ENCODE measurements around the gene IRF2BPL. TPM values are rescaled to one million over a fixed set of nuclear protein-coding genes. Genes with fewer than 3 reads are reported as not detected.
A peak's percentile ranks its signal among the peaks of the same experiment; 100 is the strongest.

Gene IRF2BPL
- total RNA-seq, 1 experiment from 2014 or later, result 24.7 TPM

DNA sequence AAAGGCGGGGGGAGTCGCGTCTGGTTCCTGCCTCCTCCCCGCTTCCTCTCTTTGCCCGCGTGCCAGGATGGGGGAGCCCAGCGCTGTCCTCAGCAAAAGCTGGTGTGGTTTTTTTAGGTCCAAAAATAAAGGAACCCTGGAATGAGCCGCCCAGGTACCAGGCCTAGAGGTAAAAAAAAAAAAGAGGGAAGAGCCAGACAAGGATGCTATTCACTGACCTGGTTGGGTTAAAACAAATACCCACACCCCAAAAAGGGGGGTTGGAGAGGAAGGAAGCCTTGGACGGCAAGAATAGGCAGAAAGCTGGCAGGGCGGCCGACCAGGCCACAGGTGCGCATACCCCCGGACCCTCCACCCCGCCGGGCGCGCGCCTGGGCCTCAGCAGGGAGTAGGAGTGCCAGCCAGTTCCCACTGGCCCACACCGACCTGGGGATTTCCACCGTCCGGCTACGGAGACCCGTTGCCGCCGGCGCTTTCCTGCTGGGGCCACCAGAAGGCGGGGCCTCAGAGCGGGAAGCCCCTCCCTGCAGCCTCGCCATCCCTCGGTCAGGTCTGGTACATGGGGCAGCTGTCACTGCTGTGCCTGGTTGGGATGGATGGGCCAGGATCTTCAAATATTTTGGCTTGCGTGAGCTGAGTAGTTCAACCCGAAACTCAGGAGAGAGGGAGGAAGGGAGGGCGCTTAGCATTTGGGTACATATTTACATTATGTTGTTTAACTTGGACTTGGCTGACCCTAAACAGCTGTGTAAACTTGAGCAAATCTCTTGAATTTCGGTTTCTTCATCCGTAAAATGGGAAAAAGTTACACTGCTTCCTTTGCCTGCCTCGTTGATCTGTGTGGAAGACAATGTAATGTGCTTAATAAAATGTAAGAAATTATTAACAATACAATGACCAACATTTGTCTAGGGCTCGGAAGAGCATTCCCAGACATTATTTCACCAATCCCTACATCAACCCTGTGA, 5.4 kb upstream of the IRF2BPL start:
- H3K4me1 ChIP-seq, result peaks cover 32% of the 10 kb centered on the region
- ChIA-PET POLR2A (interaction anchor here (1.0 kb wide), 2 partner anchors 10 to 11 kb away, joined by 3 to 6 read pairs; no protein-coding TSS in a partner anchor), CTCF (interaction anchor here (0.7 to 1.8 kb wide), 2 partner anchors 35 to 37 kb away, joined by 5 to 6 read pairs; no protein-coding TSS in a partner anchor)
- peaks cover 42% of the 10 kb centered on the region for H3K4me1 Mint-ChIP-seq (ENCODE audit: low read depth, unreplicated experiment)
- TSS peak; percentile 78 for BruUV-seq (replicated peaks)
- peaks cover 9% of the 10 kb centered on the region for H3K36me3 Mint-ChIP-seq (ENCODE audit: insufficient read depth, unreplicated experiment)
- DNase-seq, result peak; percentile 88 to 90
- no peaks in the 10 kb centered on the region for H3K27me3 Mint-ChIP-seq (ENCODE audit: insufficient read depth, unreplicated experiment)
- no peaks in the 10 kb centered on the region for H3K9me3 ChIP-seq
- H3K27me3 ChIP-seq (replicated peaks; ENCODE audit: control insufficient read depth, insufficient read depth, low read length), result no peaks in the 10 kb centered on the region
- intact Hi-C loops (cut with micrococcal nuclease; ENCODE audit: unreplicated experiment), result loop anchor here (1.0 kb wide), 1 partner anchor 10 kb away; no protein-coding TSS in a partner anchor
- peak overlapping the region; percentile 93 for H3K27ac Mint-ChIP-seq (ENCODE audit: unreplicated experiment)
- H3K36me3 ChIP-seq (ENCODE audit: control insufficient read depth, insufficient read depth, low read length), result no peaks in the 10 kb centered on the region
- no peaks in the 10 kb centered on the region for H3K9me3 Mint-ChIP-seq (ENCODE audit: unreplicated experiment)
- H3K4me3 Mint-ChIP-seq (ENCODE audit: unreplicated experiment), result peak overlapping the region; percentile 79
- H3K4me3 ChIP-seq (ENCODE audit: low read depth, low read length), result peak overlapping the region; percentile 61
- TF ChIP-seq, protein P1, sequence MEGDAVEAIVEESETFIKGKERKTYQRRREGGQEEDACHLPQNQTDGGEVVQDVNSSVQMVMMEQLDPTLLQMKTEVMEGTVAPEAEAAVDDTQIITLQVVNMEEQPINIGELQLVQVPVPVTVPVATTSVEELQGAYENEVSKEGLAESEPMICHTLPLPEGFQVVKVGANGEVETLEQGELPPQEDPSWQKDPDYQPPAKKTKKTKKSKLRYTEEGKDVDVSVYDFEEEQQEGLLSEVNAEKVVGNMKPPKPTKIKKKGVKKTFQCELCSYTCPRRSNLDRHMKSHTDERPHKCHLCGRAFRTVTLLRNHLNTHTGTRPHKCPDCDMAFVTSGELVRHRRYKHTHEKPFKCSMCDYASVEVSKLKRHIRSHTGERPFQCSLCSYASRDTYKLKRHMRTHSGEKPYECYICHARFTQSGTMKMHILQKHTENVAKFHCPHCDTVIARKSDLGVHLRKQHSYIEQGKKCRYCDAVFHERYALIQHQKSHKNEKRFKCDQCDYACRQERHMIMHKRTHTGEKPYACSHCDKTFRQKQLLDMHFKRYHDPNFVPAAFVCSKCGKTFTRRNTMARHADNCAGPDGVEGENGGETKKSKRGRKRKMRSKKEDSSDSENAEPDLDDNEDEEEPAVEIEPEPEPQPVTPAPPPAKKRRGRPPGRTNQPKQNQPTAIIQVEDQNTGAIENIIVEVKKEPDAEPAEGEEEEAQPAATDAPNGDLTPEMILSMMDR (IDR thresholded peaks at IDR 0.05; ENCODE audit: insufficient read depth in 1 of 2, low read depth in 1 of 2, low read length in 1 of 2, severe bottlenecking in 1 of 2, unreplicated experiment in 1 of 2), result no peak

DNA sequence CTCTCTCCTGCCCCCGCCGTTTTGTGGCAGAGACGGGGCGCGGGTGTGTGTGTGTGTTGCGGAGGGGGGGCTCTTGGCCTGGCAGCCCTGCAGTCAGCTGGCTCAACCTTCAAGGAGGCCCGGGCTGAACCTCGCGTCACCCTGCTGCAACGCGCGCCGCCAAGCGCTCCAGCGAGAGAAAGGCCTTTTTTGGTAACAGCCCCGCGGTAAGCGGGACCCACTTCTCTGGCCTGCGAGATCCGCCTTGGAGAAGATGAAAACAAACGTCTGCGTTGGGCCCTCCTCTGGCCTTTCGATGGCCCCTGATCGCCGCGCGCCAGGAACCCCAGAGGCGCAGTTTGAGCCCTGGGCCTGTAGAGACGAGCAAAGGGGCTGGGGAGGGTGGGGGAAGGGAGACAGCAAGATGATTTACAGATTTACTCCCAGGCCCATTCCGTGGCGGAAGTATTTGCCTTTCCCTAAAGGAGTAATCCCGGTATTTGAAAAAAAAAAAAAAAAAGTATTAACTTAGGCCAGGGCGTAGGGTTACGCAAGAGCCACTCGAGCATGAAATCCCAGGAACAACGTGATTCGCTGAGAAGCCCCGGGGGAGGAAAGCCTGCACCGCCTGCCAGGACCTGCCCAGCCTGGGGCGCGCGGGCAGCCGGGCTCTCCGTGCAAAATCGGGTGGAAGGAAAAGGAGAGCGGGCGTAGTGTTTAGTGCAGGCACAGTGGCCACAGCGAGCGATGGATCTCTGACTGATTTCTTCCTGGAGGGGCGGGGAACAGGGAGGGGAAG, 4.5 kb upstream of the IRF2BPL start:
- Mint-ChIP-seq H3K27ac (ENCODE audit: unreplicated experiment) (peak overlapping the region; percentile 93), H3K4me1 (ENCODE audit: low read depth, unreplicated experiment) (peaks cover 38% of the 10 kb centered on the region), H3K27me3 (ENCODE audit: insufficient read depth, unreplicated experiment) (no peaks in the 10 kb centered on the region), H3K36me3 (ENCODE audit: insufficient read depth, unreplicated experiment) (peaks cover 16% of the 10 kb centered on the region), H3K9me3 (ENCODE audit: unreplicated experiment) (no peaks in the 10 kb centered on the region), H3K4me3 (ENCODE audit: unreplicated experiment) (peak overlapping the region; percentile 79)
- Histone ChIP-seq H3K9me3 (no peaks in the 10 kb centered on the region), H3K27me3 (replicated peaks; ENCODE audit: control insufficient read depth, insufficient read depth, low read length) (no peaks in the 10 kb centered on the region), H3K4me1 (peaks cover 32% of the 10 kb centered on the region), H3K4me3 (ENCODE audit: low read depth, low read length) (peak overlapping the region; percentile 61), H3K36me3 (ENCODE audit: control insufficient read depth, insufficient read depth, low read length) (no peaks in the 10 kb centered on the region)
- peak; percentile 93 to 96 for DNase-seq
- TF ChIP-seq, protein P1 (IDR thresholded peaks at IDR 0.05; ENCODE audit: insufficient read depth in 1 of 2, low read depth in 1 of 2, low read length in 1 of 2, severe bottlenecking in 1 of 2, unreplicated experiment in 1 of 2), result no peak
- ChIA-PET CTCF (no interaction called here), POLR2A (no interaction called here)
- no TSS peak for BruUV-seq (replicated peaks)
- intact Hi-C loops (cut with micrococcal nuclease; ENCODE audit: unreplicated experiment), result no loop called here

DNA sequence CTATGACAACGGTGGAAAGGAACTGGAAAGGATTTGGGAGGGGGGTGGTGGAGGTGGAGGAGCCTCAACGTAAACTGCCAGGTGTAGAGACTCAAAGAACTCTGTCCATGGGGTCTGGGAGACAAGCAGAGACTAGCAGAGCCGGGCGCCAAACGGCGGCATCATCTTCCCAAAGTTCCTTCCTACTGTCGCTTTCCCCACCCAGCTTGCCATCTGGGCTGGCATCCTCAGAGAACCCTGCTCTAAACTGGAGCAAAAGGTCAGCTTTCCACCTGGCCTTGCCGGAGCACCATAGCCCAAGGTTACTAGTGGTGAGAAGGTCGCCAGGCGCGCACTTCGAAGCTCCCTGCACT, 4.0 kb upstream of the IRF2BPL start:
- intact Hi-C loops (cut with micrococcal nuclease; ENCODE audit: unreplicated experiment), result no loop called here

More for the DNA sequence above, 4.0 kb upstream of the IRF2BPL start:
- H3K36me3 ChIP-seq (ENCODE audit: control insufficient read depth, insufficient read depth, low read length), result no peaks in the 10 kb centered on the region
- peaks cover 32% of the 10 kb centered on the region for H3K4me1 ChIP-seq
- no peaks in the 10 kb centered on the region for H3K27me3 Mint-ChIP-seq (ENCODE audit: insufficient read depth, unreplicated experiment)
- DNase-seq, result no peak
- H3K27me3 ChIP-seq (replicated peaks; ENCODE audit: control insufficient read depth, insufficient read depth, low read length), result no peaks in the 10 kb centered on the region
- H3K36me3 Mint-ChIP-seq (ENCODE audit: insufficient read depth, unreplicated experiment), result peaks cover 16% of the 10 kb centered on the region
- H3K4me3 Mint-ChIP-seq (ENCODE audit: unreplicated experiment), result peak overlapping the region; percentile 79
- H3K4me1 Mint-ChIP-seq (ENCODE audit: low read depth, unreplicated experiment), result peaks cover 38% of the 10 kb centered on the region
- H3K27ac Mint-ChIP-seq (ENCODE audit: unreplicated experiment), result peak overlapping the region; percentile 93
- H3K9me3 Mint-ChIP-seq (ENCODE audit: unreplicated experiment), result no peaks in the 10 kb centered on the region
- peak overlapping the region; percentile 61; the same call in 1 of the 2 replicates for H3K4me3 ChIP-seq (ENCODE audit: low read depth, low read length)
- no TSS peak for BruUV-seq (replicated peaks)
- no peaks in the 10 kb centered on the region for H3K9me3 ChIP-seq
- CTCF ChIA-PET, result no interaction called here
- TF ChIP-seq, protein P1 (IDR thresholded peaks at IDR 0.05; ENCODE audit: insufficient read depth in 1 of 2, low read depth in 1 of 2, low read length in 1 of 2, severe bottlenecking in 1 of 2, unreplicated experiment in 1 of 2), result no peak
- POLR2A ChIA-PET, result no interaction called here
